HG02885 (cell line): ENCODE data around the gene ASCL3.
"Not testable (repeated sequence)": the region's sequence is repeated elsewhere in the genome, so short reads cannot be mapped to it uniquely, and the experiment has no call there.

ENCODE experiments used
- ATAC-seq: cut with Tn5 transposase; IDR thresholded peaks from one replicate; pipeline ENCODE4 v1.9.1; 2021; ENCODE audit warnings: mild to moderate bottlenecking; ENCODE audit not compliant: unreplicated experiment, poor library complexity

Gene ASCL3

GRCh38 chr11:8913961-8914660, 28.7 kb downstream of the ASCL3 start:
- ATAC-seq = no peak

- peak; percentile 87 for ATAC-seq
These were observed 31.6 kb downstream of the ASCL3 start, which contains the start of gene AKIP1 for GRCh38 chr11:8911029-8911823. TSS of gene AKIP1 (plus strand) at chr11:8911189. CDS start at chr11:8911450, 261 bp downstream.

DNA sequence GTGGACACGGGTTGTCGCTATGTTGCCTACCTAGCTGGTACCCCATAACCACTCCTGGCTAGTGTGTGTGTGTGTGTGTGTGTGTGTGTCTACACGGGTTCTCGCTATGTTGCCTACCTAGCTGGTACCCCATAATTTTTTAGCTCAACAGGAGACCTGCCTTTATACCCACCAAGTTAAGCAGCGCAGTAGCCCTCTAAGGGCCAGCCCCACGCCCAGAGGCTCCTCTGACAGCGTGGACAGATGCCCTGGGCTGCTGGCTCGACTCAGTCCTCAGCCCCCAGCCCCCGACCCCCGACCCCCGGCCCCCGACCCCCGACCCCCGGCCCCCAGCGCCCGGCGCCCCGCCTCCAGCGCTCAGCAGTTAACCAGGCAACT, 32.2 kb downstream of the ASCL3 start:
- ATAC-seq = peak; percentile 10

DNA sequence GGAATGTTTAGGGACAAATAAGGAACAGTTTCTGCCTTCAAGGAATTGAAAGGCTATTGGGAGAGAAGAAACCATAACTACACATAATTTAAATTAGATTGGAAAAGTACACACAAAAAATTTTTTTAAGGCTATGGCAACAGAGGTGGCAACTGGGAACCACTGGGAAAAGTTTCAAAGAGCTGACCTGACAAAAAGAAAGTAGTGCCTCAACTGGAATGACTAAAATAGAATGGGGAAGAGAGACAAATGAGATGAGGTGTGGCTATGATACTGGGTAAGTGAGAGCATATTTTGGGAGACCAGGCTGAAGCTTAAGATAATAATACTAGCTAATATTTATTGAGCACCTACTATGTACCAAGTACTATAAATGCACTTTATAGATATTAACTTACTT, 34.7 kb downstream of the ASCL3 start:
- ATAC-seq = no peak

GRCh38 chr11:8907116-8907515, 35.7 kb downstream of the ASCL3 start:
- ATAC-seq = no peak

GRCh38 chr11:8905528-8906165, 37.2 kb downstream of the ASCL3 start:
- ATAC-seq = no peak

DNA sequence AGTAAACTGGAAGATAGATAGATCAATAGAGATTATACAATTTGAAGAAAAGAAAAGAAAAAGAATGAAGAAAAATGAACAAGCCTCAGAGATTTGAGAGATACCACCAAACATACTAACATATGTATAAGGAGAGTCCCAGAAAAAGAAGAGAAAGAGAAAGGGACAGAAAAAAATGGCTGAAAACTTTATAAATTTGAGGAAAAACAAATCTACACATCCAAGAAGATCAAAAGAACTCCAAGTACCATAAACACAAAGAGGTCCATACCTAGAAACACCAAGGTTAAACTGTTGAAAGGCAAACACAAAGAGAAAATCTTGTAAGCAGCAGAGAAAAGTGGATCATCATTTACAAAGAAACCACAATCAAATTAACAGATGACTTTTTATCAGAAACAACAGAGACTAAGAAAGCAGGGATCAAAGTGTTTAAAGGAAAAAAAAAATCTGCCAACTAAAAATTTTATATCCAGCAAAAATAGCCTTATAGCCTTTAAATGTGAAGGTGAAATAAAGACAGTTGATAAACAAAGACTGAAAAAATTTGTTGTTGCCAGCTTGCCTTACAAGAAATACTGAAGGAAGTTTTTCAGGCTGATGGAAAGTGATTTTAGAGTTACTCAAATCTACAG, 43.6 kb downstream of the ASCL3 start:
- no peak for ATAC-seq

DNA sequence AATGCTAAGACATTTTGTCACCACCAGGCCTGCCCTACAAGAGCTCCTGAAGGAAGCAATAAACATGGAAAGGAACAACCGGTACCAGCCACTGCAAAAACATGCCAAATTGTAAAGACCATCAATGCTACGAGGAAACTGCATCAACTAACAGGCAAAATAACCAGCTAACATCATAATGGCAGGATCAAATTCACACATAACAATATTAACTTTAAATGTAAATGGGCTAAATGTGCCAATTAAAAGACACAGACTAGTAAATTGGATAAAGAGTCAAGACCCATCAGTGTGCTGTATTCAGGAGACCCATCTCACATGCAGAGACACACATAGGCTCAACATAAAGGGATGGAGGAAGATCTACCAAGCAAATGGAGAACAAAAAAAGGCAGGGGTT, 51.6 kb downstream of the ASCL3 start:
- ATAC-seq = not testable (repeated sequence)
